ENCODE data around the gene ERI2.
A peak's percentile ranks its signal among the peaks of the same experiment; 100 is the strongest.

Gene ERI2

GRCh38 chr16:20806168-20807050 is at the start of gene ERI2, which contains the start of gene REXO5:
Gene ERI2 (minus strand): TSS chr16:20806472. CDS start chr16:20806430, 42 bp downstream.
Gene REXO5 (plus strand): TSS chr16:20806527. CDS start chr16:20806954, 427 bp downstream.
- peak; percentile 87 to 94 for DNase-seq

GRCh38 chr16:20854963-20855362 is 48.7 kb upstream of the ERI2 start:
- DNase-seq = no peak

DNA sequence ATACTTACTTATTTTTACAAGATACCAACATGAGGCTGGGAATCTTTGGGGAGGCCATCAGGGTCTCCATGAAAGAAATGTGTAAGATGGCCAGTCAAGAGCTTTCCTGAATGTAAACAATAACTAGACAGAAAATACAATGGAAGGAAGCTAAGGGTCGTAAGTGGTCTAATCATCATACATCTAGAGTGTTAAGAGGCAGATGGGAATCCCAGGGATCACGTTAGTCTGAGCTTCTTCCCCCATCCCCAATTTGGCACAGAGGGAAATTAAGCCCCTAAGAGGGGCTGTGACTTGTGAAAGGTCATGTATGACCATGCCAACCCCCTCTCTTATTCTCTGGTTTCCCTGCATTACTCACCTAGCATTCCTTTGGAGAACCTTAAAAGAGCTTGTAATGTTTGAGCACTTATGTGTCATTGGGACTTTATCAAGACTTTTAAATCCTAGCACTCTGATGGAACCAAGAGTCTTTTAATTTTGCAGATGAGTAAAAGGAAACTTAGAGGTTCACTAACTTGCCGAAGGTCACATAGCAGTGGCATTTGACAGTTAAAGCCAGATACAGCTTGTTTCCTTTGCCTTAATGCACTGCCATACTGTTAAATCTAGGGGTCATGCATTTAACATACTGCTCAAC is 47.8 kb upstream of the ERI2 start:
- DNase-seq = no peak

DNA sequence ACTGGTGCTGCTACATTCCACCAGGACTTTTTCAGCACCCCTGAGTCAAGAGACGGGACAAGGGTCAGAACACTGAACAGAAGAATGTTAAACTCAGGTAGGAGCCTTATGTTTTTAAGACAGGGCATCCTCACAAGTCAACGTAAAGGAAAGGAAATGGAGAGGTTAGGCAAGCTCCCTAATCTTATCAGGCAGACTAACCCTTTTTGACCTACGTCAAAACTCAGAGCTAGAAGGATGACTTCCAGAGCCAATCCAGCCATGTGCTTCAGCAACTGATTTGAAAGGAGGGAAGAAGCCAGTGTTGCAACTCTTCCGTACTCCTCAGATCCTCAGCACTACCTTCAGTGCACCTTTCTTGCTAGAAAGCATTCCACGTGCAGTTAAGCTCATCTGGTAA is 46.9 kb upstream of the ERI2 start:
- no peak for DNase-seq

DNA sequence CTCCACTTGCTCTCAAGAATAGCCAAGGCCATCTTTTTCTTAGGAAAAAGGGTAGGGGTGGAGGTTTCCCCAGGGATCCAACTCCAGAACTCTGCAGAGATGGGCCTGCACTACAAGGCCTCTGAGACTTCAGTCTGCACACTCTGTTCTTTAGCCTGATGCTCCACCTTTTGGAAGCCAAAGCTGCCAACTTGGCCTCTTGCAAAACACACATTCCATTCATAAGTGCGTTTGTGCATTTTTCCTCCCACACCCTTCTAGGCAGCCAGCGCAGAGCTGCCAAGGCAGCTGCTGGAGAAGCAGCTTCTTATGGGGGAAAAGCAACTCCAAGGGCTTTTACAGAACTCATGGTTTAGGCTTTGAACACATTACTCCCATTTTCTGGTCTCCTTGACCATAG is 45.3 kb upstream of the ERI2 start:
- DNase-seq = peak in 1 of 2 experiments; percentile 34

- DNase-seq = no peak
Measured at GRCh38 chr16:20850981-20851380, 44.7 kb upstream of the ERI2 start.

GRCh38 chr16:20849589-20850390 is 43.5 kb upstream of the ERI2 start:
- peak; percentile 55 to 63 for DNase-seq

DNA sequence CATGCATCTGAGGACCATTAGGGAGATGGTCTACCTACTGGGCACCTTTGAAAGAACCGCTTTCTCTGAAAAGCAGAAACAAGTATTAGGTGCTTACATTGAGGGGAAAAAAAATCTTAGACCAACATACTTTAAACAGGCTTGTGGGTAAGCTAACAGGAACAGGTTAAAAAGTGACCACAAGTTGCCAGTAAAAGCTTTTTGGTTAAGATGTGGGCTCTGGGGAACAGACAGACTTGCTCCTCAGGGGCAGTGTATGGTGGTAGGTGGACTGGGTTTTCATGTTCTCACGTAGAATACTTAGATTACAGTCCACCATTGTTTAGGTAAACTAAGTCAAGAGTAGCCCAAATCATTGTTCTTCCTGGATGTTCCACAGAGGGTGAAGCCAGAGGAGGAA is 41.3 kb upstream of the ERI2 start:
- DNase-seq = no peak

DNA sequence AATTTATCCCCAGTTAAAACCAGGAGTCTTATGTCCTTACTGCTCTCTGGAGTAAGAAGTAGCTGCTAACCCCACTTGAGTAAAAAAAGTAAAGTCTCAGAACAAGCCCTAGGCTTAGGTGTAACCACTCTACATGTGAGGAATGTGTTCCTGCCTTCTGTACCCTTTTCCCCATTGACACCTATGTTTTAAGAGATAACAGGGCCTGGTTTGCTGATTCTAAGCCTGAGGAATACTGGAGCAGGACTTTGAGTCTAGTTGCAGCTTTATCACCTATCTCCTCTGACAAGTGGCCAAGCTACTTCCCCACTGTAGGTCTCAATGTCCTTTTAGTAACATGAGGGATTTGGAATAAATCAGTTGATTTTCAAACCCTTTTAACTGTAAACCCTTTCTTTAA is 40.3 kb upstream of the ERI2 start:
- no peak for DNase-seq

GRCh38 chr16:20846030-20846429 is 39.8 kb upstream of the ERI2 start:
- DNase-seq = peak in 1 of 2 experiments; percentile 42

DNA sequence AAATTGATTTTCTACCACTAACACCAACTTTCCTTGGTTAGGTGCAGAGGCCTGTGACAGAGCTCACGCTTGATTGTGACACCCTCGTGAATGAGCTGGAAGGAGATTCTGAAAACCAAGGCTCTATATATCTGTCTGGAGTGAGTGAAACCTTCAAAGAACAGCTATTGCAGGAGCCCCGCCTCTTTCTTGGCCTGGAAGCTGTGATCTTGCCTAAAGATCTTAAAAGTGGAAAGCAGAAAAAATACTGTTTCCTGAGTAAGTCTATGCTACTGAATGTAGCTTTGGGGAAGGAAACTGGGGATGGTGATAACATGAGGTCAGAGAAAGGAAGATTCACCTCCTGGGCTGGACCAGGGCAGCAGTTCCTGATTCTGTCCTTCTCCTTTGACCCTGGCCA is 38.3 kb upstream of the ERI2 start:
- no peak for DNase-seq

GRCh38 chr16:20844054-20844453 is 37.8 kb upstream of the ERI2 start:
- DNase-seq = no peak

GRCh38 chr16:20839504-20839903 is 33.2 kb upstream of the ERI2 start:
- DNase-seq = no peak

DNA sequence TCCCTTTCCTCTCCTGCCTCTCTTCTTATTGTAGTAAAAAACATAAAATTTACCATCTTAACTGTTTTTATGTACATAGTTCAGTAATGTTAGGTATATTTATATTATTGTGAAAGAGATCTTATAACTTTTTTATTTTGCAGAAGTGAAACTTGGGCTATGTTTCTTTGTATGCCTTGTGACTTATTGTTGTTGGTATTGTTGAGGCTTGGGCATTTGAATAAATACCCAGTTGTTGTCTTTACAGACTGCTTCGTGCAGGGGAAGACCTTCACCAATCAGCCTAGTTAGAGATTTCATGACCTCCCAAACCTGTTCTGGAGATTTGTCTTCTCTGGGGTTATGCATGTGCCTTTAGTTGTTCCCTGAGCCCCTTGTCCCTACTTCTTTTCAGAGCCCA is 32.0 kb upstream of the ERI2 start:
- DNase-seq = no peak

DNA sequence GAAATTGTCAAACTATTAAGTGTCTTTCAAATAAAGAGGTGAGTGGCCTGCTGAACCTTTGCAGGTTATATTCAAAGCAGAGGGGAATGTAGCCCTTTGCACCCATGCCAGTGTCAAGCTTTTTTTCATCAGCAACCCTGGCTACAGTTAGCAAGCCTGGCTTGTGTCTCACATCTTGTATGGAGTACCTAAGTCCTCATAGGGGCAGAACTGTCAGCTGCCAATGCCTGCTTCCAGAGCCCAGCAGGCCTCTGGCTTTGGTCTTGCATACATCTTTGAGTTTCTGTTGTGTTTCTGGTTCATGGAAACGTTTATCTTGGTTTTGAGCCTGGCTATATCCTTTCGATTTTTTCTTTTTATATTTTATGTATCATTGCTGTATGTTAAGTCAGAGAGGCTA is 26.8 kb upstream of the ERI2 start:
- peak; percentile 5 to 61 for DNase-seq

DNA sequence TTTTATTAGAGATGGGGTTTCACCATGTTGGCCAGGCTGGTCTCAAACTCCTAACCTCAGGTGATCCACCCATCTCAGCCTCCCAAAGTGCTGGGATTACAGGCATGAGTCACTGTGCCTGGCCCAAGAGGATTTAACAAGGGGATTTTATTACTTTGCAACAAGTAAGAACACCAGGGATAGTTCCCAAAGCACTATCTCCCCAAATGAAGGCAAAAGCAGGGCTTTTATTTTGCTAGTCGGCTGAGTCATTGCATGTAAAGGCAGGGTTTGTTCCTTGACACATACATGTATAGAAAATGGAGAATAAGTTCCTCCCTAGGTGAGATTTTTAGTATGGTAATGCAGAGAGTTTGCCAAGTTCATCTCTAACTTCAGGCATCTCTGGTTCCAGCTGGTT is 24.1 kb upstream of the ERI2 start:
- DNase-seq = no peak

DNA sequence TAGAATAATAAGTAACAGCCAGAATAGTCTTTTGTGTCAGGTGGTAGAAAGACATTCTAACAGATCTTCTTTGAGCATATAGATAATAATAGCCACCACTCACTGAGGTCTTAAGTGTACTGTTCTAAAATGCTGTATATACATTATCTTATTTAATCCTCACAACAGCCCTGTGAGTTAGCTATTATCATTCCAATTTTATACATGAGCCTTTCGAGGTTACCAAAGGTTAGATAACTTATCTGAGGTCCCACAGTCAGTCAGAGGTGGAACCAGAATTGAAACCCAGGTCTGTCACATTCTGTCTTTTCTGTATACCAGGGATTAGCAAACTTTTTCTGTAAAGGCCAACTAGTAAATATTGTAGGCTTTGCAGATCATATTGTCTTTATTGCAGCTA is 23.3 kb upstream of the ERI2 start:
- DNase-seq = no peak

DNA sequence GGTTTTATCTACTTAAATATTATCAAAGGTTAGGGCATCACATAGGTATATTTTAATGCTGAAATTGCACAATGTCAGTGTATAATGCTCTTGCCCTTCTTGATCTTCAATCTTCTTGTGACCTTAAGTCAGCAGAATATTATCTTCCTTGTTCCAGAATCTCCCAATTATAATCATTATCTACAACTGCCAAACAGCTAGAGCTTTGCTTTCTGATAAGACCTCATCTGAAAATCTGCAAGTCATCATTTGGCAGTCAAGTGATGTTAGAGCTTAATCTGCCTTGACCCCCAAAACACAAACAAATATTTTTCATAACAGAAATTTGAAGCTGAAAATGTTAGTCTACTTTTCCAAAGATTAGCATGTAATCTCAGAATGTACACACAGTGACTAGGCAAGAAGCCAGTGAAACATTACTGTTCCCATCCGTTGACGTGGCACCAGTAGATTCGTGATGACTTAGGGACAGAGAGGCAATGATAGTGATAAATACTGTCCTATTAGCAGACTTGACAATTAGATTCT is 19.8 kb upstream of the ERI2 start:
- no peak for DNase-seq

DNA sequence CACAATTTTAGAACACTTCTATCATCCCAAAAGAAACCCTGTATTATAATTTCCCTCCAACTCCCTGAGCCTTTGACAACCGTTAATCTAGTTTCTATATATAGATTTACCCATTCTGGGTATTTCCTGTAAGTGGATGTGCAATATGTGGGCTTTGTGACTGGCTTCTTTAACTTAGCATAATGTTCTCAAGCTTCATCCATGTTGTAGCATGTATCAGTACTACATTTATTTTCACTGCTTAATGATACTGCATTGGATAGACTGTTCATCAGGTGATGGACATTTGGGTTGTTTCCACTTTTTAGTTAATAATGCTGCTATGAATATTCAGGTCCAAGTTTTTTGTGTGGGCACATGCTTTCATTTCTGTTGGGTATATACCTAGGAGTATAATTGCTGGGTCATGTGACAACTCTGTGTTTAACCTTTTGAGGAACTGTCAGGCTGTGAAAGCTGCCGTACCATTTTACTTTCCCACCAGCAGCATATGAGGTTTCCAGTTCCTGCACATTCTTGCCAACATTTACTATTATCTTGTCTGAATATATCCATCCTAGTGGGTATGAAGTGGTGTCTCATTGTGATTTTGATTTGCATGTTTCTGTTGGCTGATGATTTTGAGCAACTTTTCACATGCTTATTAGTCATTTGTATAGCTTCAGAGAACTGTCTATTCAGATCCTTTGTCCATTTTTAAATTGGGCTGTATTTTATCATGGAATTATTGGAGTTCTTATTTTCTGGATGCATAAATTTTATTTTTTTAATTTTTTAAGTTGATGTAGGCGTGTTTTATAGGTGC is 16.5 kb upstream of the ERI2 start:
- DNase-seq = no peak

DNA sequence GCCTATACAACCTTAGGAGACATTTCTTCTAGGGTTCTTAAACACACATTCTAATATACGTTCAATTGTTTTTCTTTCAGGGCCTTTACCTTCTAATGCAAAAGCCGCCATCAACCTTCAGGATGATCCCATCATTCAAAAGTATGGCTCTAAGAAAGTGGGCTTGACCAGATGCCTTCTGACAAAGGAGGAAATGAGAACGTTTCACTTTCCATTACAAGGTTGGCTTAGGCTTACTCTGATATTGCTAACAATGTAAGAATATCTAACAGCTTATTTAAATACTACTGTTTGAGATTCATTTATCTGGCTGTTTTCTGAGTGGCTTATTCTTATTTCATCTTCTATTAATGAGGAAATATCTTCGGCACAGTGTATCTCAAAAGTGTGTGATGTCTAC is 15.4 kb upstream of the ERI2 start:
- no peak for DNase-seq

GRCh38 chr16:20818929-20819585 is 12.8 kb upstream of the ERI2 start:
- no peak for DNase-seq

GRCh38 chr16:20814784-20815183 is 8.5 kb upstream of the ERI2 start:
- DNase-seq = peak; percentile 33 to 56

Measured in NCI-H446 (cell line).